Heart left ventricle (tissue), 13 donors: ENCODE data around the gene PACRG.

Experiments
- CTCF ChIP-seq, 12 donors: fragments of 200-600 bp; sonication (generic) in 4 of 12; IDR thresholded peaks; one replicate each; pipeline versions ENCODE4 v1.5.0 to v1.8.0; 2018 to 2022; ENCODE audit warnings: antibody characterized with exemption in 12 of 12, mild to moderate bottlenecking in 5 of 12
- POLR2A ChIP-seq, 2 donors: fragments of 450-650 bp; IDR thresholded peaks; one replicate each; pipeline ENCODE4 v1.6.1; 2017; ENCODE audit warnings: antibody characterized with exemption in 2 of 2, mild to moderate bottlenecking in 2 of 2, moderate library complexity in 2 of 2
- donor health status: ischemic (EF 13 %, LVEDD 7.1; RV severe dilation, severe dysfunction).
- donor health status: DM: no; HTN: yes; CAD: no.
- donor health status: DM: no; HTN: no; CAD: no.
- donor health status: ischemic (EF 25% LVEDD 6.9; RV normal size, moderate dysfunction).
- donor health status: ischemic (EF 25% LVEDD 5.7; RV mildly dilated, moderate dysfunction).
- donor health status: ischemic (EF 35%, LVEDD 5.7; RV mildly dilated, moderate dysfunction).
- donor health status: nonischemic (EF 11% LVEDD 7.7; RV severe dilation, severe dysfunction).
- donor health status: DM: yes; HTN: yes; CAD: no.
- donor health status: PGD.
- donor health status: ischemic (EF 29% LVEDD 5.4; RV normal size, mild dysfunction).
- donor health status: nonischemic (EF 23%, LVEDD 6.1; RV moderate dilation, normal function).

GRCh38 chr6:163182696-163183095, 454.9 kb downstream of the PACRG start:
- TF ChIP-seq POLR2A (IDR thresholded peaks at IDR 0.05) (no peak), CTCF (IDR thresholded peaks at IDR 0.05) (no peak)
